CD4-positive, alpha-beta T cell treated with Interleukin-10 for 1 hour (primary cell): Measurements from ENCODE around the gene ADGRA3.
"Not testable (repeated sequence)": the region's sequence is repeated elsewhere in the genome, so short reads cannot be mapped to it uniquely, and the experiment has no call there.

Source experiments
- DNase-seq: peaks from one replicate; pipeline ENCODE4 v3.0.0-alpha.2; 2020

ADGRA3 gene

DNA sequence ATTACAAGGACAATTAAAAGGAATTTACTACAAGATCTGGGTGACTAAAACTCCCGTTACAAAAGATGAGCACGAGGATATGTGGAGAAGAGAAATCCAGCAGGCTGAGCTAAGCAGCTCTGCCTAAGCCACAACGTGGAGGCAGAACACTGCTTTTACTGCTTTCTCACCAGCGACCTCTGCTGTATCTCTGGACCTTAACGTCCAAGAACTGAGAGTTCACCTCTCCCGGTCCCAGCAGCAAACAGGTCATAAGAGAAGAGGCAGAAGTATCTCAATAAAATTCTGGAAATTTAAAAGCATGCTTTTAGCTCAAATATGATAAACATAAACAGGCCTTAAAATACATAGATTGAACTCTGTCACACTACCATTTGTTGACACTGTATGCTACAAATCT lies 81.0 kb downstream of the ADGRA3 start:
- DNase-seq, result no peak

DNA sequence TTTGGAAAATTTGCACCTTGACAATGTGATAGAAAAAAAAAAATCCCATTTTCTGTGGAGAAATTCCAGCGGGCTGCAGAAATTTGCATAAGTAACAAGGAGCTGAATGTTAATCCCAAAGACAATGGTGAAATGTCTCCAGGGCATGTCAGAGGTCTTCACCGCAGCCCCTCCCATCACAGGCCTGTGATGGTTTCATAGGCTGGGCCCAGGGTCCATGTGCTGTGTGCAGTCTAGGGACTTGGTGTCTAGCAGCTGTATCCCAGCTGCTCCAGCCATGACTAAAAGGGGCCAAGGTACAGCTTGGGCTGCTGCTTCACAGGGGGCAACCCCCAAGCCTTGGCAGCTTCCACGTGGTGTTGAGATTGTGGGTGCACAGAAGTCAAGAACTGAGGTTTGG lies 85.2 kb downstream of the ADGRA3 start:
- DNase-seq, result no peak

DNA sequence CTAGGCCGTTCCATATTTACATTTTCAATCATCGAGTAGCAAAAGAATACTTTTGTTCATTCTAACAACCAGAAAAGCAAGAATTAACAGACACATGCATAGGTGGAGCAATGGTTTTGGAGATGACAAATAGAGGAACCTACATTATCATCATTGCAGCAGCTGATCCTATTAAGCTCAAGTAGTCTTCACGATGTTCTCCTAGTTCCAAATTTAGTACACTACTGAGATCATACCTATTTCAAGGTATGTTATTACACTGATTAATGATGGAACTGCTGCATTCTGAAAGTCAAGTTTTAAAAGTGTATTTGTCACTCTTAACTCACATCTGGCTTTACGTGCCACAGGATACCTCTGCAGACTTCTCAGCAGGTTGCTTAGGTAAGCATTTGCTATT lies 87.4 kb downstream of the ADGRA3 start:
- DNase-seq, result no peak

DNA sequence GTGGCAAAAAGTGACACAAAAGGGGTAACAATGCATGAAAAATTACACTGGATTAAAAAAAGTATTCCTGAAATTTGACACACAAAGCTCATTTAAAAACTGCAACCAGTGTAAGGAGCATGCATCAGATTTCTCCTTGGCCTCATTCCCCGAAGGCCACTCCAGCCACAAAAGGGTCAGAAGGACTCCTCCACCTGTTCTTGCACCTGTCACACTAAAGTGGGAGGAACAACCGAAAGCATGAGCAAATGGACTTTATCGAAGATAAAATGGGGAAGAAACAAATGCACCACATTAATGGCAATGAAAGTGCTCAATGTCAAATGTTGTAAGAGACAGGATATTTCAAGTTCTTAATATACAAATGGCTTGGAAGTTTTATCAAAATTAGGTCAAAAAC lies 88.2 kb downstream of the ADGRA3 start:
- no peak for DNase-seq

DNA sequence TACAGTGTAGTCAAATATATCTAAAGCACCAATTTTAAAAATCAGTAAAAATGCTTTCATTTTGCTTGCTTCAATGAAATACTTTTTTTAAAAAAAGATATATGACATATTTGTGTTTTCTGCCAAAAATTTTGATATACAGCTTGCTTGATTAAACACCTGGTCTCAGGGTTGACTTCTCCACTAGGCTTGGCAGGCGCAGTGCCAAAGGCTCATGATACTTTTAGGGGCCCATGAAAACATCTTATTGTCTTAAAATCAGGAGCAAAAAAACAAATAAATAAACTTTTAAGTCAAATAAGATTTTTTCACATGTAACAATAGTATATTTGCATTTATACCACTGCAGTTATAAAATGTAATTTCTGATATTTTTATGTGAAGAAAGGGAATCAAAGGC lies 95.6 kb downstream of the ADGRA3 start:
- DNase-seq, result no peak

DNA sequence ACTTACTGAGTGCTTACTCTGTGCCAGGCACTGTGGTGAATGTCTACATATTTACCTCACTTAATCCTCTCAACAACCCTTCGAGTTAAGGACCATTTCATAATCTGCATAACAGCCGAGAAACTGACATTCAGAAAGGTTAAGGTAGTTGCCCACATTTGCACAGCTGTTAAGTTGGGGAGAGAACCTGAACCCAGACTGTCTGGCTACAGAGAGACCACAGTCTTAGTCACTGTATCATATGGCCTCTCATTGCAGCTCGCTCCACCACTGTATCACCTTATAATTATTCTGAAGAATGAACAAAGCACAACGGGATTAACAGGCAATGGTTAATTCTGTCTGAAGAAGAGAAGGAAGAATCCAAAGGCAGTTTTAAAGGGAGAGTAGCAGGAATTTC lies 98.5 kb downstream of the ADGRA3 start:
- no peak for DNase-seq

DNA sequence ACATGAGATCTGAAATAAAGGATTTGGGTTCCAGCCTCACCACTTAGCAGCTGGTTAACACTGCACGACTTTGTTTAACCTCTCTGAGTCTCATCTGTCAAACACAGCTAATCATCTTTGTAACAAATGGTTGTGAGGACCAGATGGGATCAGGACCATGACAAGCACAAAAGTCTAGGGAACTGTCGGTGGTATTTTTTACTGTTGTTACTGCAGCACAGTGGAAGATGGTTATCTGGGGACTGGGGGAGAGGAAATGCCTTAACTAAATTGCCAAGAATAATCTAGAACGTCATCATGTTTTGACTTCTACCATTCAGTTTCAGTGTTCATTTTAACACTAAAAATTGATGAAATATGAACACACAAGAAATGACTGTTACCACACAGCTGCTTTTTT lies 99.5 kb downstream of the ADGRA3 start:
- no peak for DNase-seq

DNA sequence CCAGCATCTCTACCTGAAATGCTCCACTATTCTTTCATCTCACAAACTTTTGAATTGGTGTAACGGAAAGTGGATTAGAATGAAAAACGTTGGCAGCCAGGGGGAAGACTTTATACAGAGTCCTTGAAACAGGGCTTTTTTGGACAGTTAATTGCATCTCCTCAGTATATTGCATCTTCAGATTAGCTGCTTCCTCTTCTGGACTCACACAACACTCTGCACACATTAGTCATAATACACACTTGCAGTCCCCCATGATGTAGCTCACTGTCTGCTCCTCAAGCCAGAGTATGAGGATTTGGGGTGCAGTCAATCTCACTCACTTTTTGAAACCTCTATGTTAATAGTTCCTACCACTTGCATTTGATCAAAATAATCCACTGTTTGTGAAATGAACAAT lies 101.0 kb downstream of the ADGRA3 start:
- DNase-seq, result no peak

DNA sequence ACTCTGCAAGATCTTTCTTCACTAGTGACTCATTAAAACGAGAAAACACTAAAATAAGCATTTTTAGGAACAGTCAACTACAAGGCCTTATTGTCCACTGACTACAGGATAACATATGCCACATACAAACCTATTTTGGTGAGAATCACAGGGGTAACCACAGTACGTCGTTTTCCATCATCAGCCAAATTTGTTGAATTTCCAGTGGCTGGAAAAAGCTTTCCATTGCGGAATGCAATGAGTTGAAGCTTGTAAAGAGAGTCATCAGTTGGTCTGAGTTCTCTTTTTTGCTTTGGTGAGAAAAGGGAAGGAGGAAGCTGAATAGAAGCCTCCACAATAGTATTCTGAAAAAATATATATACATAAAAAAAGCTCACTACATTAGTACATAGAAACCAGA lies 102.4 kb downstream of the ADGRA3 start:
- DNase-seq, result no peak

DNA sequence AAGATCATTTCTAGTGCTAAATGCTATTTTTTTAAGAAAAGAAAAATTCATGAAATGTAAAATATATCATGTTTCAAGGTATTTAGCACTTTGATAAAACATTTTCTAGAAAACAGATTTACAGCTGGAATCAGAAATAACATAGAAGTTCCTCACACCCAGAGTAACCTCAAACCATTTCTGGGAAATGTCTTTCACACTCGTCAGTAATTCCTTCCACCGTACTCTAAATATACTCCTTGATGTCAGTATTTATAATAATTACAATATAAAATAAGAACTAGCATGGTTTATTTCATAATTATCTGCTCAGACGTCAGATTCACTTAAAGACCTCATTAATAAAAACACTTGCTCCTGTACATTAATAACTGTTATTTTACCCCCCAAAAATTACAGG lies 103.9 kb downstream of the ADGRA3 start:
- DNase-seq, result no peak

DNA sequence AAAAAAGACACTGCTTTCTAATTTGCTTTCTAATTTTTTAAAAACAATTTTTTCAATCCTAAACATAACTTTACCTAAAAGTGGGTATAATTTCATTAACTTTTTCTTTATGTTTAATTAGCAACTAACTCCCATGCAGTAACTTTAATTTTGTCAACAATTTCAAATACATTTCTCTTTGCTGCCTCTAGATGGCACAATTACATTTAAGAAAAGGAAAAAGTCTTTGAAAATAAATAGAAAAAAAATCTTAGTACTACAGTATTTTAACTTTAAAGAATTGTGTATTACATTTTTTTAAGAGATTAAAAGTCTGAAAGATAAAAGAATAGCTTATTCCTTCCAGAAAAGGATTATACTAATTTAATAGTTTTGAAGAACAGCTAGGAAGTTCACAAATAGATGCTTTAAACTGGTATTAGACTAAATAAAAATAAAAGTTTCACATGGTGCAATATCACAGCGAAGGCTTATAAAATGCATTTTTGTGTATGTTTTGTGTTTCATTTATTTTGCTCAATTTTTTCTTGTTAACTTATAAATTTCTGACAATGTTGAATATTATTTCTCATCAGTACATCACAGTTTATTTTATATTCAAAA lies 105.1 kb downstream of the ADGRA3 start:
- DNase-seq, result no peak

DNA sequence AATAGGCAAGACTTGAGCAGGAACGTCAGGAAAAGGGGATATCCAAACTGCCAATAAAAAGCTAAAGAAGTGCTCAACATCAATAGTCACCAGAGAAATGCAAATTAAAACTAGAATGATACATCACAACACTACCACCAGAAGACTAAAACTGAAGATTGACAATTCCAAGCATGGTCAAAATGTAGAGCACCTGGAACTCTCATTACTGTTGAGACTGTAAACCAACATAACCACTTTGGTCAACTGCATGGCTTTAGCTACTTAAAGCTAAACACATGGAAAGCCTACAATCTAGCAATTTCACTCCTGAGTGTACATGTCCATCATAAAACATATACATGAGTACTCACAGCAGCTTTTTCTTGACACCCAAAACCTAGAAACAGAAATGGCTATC lies 107.4 kb downstream of the ADGRA3 start:
- no peak for DNase-seq

DNA sequence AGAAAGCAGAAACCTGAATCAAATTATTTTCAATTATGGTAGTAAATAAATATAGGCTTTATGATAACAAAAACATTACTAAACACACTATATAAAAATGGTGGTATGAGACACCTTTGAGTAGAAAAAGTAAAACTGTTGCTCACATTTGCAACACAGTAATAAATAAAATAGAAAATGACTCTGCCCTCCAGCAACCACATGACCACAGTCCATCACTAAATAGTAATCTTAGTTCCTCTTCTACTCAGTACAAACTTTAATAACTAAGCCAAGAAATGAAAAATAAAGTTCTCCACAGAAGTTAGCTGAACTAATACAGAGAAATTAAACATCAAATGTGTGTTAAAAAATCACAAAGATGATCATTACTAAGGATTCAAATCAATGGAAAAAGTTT lies 108.5 kb downstream of the ADGRA3 start:
- DNase-seq, result no peak

DNA sequence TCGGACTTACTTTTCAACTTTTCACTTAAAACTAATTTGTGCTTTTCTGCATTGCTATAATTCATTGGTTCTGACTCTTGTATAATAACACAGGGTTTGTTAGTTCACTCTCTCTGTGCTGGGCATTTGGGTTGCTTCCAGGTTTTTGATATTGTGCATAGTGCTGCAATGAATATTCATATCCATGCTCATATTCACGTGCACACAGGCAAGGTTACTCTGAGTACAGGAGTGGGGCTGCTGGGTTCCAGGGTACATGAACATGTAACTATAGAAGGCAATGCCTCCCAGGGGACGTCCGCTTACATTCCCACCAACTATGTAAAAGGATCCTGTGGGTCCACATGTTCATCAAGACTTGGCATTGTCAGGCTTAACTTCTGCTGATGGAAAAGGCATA lies 117.2 kb downstream of the ADGRA3 start:
- DNase-seq, result no peak

DNA sequence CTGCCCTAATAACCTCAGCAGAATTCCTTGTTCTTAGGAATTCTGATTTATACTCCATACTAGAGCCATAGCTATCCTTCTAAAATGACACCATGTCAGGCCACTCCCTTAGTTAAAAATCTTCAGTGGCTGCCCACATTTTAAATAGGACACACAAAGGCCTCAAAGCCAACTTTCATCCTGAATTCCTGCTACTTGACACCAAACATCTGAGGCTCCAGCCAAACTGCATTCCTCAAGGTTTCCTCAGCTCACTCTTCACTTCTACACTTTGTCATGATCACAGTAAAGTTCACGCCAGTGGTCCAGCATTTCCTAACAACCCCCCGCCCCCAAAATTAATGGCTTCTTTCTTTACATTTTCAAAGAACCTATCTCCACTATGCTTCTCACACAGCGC lies 124.3 kb downstream of the ADGRA3 start:
- no peak for DNase-seq

DNA sequence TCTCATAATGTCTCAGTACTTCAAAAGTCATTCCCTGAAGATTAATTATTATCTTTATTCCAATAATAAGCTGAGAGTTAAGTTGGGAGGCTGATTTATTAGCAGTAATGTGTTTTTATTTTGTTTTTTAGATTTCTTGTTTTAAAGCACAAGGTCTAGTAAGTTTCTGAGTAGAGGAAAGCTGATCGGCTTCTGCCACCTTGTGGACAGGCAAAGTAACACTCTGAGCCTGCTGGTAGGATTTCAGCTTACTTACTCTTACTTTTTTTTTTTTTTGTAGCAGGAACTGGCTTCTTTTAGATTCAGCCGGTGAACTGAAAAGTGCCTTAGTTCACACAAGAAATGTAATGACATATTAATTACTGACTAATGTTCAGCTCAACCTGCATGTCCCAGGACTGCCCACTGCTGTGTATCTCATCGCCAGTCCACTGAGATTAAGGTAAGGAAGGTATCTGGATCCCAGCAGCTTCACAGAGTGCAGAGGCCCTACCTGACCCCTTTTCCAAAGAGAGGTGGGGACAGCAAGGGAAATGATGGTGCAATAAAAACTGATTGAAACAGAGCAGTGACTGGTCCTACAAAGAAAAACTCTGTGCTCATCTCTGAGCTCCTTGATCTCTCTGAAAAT lies 126.5 kb downstream of the ADGRA3 start:
- DNase-seq, result peak; percentile 35

DNA sequence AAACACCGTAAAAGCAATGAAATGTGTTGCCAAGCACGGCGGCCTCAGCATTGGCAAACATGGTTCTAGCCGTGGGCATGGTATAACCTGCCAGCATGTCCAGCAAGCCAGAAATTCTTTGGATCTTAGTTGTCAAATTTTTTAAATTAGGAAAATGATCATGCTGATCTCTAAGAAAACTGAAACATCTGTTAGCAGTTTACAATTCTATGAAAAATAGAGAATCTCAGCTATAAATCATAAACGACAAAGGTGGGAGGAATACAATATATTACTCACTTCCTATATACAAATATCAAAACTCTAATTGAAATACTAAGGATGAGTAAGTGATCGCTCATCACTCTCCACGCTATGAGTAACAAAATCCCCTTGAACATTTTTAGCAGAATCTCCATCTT lies 130.3 kb downstream of the ADGRA3 start:
- DNase-seq, result no peak

DNA sequence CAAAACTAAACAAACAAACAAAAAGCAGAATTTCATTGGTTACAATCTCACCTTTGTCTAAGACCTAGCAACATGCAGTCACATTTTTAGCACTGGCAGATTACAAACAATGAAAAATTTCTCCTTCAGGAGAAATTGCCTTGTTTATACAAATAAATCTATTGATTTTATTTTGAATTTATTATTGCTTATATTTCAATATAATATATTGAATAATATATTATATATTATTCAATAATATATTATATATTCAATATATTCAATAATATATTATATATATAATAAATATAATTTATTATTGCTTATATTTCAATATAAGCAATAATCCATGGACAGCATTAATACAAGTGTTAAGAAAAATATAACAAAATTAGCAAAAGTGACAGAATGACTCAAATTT lies 131.7 kb downstream of the ADGRA3 start:
- no peak for DNase-seq

DNA sequence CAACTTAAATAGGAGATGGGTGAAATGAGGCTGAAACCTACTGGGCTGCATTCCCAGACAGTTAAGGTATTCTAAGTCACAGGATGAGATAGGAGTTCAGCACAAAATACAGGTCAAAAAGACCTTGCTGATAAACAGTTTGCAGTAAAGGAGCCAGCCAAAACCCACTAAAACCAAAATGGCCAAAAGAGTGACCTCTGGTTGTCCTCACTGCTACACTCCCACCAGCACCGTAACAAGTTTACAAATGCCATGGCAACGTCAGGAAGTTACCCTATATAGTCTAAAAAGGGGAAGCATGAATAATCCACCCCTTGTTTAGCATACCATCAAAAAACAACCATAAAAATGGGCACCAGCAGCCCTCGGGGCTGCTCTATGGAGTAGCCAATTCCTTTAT lies 133.7 kb downstream of the ADGRA3 start:
- not testable (repeated sequence) for DNase-seq

DNA sequence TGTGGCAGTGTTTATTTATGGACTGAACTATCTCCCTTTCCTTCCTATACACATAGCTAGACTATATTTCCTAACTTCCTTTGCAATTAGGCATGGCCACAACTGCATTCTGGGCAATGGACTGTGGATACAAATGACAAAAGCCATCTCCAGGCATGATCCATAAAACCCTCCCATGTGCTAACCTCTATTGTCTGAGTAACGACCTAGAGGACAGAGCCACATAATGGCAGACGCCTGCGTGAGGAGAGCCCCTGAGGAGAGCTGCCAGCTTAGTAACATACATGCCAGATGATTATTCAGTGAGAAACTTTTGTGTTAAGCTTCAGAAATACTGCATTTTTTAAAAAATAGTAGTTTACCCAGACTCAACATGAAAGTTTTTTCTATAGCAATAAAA lies 142.9 kb downstream of the ADGRA3 start:
- DNase-seq, result no peak

DNA sequence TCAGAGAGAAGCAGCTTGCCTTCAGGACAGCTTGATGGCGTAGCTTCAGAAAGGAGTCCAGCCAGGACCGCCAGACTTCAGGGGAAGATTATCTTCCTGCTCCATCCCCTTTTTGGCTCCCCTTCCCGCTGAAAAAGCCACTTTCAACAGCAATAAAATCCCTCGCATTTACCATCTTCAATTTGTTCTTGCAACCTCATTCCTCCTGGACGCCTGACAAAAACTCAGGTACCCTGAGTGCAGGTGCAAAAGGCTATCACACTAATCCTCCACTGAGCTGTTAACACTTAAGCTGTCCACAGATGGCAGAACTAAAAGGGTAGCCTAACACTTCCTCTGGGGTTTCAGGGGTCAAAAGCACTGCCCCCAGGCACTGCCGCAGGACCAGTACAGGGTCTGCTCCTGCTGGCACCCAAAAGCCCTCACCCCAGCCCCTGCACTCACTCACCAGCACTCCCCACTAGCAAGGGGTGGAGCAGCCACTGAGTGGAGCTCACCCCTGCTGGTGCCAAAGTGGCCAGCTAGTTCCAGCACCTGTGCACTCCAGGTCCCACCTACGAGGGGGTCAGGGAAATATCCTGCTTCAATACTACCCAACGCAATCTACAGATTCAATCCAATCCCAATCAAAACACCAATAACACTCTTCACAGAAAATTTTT lies 145.8 kb downstream of the ADGRA3 start:
- no peak for DNase-seq

DNA sequence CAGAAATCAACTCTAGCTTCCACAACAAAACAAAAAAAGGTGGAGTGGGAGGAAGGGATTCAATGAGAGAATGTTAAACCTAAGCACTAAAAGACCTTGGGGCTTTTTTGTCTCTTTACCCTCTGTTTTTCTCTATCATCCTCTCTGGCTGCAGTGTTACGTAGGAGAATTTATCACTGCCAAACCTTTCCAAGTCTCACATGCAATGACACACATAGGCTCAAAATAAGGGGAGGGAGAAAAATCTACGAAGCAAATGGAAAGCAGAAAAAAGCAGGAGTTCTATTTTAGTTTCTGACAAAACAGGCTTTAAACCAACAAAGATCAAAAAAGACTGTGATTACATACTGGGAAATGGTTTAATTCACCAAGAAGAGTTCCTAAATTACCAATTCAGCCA lies 152.1 kb downstream of the ADGRA3 start:
- no peak for DNase-seq

DNA sequence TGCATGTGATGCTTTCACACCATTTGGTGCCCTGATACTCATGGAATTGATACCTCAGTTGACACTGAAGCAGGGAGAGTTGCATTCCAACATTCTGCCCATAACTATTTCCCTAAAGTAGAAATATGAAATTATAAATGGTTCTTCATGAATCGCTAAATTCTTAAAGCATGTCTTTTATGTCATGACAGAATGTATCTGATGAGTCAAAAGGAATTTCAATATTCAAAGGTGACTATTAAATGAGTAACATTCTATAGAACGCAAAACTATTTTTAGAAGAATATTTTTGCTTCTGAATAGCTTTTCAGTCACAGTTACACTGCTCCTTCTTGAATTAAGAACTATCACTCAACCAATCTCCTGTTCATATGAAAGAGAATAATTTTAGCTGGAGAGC lies 152.8 kb downstream of the ADGRA3 start:
- DNase-seq, result no peak

DNA sequence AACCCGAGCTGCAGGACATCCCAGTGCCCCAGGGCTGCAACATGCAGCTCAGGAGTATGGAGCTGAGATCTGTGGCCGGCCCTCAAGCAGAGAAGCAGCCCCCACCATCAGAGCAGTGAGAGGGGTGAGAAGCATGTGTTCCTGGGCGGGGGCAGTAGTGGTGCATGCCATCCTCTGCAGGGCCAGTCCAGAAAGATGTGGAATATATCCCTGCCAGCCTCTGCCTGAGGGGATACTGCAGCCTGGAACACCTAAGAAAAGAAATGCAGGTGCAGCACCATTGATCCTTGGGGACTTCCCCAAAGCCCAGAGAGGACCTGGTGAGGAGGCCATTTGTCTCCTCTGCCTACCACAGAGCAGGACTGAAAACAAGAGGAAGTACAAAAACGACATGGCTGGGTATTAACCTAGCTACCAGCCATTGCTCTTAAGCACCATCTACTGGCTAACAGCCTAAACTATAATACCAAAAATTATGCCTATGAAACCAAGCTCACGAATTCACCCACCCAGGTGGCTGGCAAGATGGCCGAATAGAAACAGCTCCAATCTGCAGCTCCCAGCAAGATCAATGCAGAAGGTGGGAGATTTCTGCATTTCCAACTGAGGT lies 158.8 kb downstream of the ADGRA3 start:
- DNase-seq, result peak; percentile 3
